C4-2B (cell line): Measurements from ENCODE around the gene HDAC10.

ENCODE experiments used
- H3K27ac ChIP-seq: fragments of 450-650 bp; 2 replicates; pipeline ENCODE4 v1.5.1; 2017
- ZFX ChIP-seq: fragments of 450-650 bp; IDR thresholded peaks from 2 replicates; pipeline ENCODE4 v1.6.1; 2017
- TF ChIP-seq, protein P1 (sequence below): fragments of 450-650 bp; conservative IDR thresholded peaks from 2 replicates; pipeline ENCODE4 v1.5.1; 2017; ENCODE audit warnings: mild to moderate bottlenecking

HDAC10 gene

DNA sequence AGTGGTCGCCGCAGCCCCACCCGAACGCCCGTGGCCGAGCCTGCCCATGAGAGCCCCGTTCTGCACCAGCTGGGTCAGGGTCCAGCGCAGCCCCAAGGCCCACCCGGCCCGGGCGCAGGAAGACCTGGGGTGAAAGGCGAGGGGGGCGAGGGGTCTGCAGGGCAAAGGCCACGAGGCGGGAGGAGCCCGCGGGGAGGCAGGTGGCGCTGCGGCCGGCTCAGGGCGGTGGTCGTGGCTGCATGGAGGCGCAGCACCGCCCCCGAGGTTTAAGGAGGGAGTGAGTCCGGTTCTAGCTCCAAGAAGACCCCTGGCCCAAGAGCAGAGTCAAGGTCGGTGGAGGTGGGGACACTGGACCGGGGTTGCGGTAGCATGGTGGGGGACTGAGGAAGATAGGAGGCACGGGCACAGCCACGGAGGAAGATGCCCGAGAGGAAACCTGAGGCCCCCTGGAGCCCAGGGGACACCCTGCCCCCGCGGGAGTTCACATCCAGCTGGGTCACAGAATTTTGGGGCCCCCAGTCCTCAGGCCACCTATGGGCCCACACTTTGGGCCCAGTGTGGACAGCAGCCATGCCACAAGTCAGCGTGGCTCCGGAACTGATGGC is 514 bp upstream of the HDAC10 start:
- TF ChIP-seq, protein P1, sequence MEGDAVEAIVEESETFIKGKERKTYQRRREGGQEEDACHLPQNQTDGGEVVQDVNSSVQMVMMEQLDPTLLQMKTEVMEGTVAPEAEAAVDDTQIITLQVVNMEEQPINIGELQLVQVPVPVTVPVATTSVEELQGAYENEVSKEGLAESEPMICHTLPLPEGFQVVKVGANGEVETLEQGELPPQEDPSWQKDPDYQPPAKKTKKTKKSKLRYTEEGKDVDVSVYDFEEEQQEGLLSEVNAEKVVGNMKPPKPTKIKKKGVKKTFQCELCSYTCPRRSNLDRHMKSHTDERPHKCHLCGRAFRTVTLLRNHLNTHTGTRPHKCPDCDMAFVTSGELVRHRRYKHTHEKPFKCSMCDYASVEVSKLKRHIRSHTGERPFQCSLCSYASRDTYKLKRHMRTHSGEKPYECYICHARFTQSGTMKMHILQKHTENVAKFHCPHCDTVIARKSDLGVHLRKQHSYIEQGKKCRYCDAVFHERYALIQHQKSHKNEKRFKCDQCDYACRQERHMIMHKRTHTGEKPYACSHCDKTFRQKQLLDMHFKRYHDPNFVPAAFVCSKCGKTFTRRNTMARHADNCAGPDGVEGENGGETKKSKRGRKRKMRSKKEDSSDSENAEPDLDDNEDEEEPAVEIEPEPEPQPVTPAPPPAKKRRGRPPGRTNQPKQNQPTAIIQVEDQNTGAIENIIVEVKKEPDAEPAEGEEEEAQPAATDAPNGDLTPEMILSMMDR: no peak
- TF ChIP-seq ZFX: no peak
- H3K27ac ChIP-seq: peak overlapping the region; percentile 88

DNA sequence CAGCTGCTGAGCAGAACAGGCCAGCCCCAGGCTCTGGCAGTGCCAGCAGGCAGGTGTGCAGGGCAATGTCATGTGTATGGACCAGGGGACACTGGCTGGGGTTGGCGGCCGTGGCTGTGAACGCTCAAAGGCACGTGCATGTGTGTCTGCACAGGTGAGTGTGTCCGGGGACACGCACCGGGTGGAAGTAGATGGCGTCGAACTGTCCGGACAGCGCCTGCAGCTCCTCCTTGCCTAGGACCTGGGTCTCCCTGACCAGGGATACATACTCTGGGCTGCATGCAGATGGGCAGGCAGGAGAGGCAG is 863 bp downstream of the HDAC10 start:
- H3K27ac ChIP-seq: peak overlapping the region; percentile 88
- TF ChIP-seq ZFX: no peak
- TF ChIP-seq, protein P1: no peak

DNA sequence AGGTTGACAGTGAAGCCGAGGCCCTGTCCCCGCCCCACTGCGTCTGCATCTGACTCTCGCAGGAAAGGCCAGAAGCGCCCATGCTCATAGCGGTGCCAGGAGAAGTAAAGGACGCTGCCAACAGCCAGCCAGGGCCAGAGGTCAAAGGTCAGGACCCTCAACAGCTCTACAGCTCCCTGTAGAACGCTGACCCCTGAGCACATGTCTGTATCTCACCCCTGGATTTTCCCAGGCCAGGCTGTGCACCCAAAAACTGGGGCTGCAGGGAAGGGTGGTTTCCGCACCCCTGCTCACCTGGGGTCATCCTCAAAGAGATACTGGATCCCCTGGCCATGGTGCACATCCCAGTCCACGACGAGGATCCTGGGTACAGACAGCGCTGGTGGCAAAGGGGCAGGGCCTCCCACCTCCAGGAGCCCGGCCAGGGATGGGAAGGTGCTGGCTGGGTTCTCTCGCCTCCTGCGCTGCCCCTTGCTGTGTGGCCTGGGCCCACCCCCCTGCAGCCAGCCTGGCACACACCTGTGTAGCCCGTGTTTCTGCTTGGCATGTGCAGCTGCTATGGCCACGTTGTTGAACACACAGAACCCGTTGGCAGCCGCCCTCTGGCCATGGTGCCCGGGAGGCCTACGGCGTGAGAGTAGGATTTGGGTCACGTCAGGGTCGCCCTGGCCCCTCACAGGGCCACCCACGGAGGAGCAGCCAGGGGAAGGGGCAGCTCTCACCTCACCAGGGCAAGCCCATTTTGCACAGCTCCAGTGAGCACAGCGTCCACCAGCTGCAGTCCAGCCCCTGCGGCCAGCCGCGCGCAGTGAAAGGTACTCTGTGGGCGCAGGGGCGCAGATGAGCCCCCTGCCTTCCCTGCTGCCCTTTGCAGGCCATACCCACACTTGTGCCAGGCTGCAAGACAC is 1.5 kb downstream of the HDAC10 start:
- H3K27ac ChIP-seq: peak overlapping the region; percentile 88
- TF ChIP-seq, protein P1: no peak
- no peak for TF ChIP-seq ZFX

DNA sequence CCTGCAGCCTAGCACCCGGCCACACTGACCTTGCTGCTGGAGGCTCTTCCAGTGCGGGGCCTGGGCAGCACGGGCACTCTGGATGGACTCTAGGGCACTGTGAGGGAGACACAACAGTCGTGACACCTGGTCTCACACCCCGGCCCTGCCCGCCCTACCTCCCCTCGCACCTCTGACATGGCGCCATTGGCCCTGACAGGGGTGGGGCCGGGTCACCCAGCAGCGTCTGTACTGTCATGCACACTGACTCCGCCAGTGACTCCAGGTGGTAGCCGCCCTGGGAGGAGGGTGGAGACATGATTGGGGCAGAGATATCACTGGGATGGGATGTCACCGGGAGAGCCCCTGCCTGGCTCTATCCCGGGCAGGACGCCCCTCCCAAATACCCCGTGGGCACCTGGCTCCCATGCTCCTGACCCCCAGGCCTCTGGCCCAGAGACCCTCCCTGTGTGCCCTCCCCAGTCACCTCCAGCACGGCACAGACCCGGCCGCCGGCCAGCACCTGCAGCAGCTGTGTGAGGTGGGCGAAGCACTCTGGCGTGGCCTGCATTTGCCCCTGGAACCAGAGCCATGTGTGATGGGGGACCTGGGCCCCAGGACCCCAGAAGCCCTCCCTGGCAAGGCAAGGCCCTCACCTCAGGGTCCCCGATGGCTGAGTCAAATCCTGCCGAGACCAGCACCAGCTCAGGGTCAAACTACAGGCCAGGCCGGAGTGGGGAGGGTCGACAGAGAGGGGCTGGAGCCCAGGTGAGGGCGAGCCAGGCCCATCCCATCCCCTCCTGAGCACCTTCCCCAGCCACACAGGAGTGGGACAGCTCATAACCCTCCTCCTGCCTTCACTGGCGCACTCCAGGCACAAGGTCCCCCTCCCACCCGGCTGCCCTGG is 2.6 kb downstream of the HDAC10 start:
- peak overlapping the region; percentile 3; the same call in 1 of the 2 replicates for H3K27ac ChIP-seq
- TF ChIP-seq ZFX: no peak
- TF ChIP-seq, protein P1: no peak

DNA sequence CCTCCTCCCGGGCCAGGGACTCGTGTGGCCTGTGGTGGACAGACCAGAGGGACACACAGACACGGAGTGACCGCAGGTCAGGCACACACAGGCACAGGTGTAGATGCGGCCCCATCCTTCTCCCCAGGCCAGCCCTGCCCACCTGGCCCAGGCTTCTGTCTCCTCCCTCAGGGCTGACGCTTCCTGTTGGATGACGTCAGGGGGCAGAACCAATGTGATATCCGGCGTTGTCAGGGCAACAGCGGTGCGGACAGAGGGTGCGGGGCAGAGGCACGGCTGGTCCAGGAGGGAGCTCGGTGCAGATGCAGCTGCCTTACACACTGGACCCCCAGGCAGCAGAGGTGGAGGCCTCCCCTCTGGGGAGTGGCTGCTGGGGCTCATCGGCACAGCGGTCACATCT is 3.3 kb downstream of the HDAC10 start:
- TF ChIP-seq, protein P1: no peak
- no peak for TF ChIP-seq ZFX
- peak overlapping the region; percentile 3; the same call in 1 of the 2 replicates for H3K27ac ChIP-seq

DNA sequence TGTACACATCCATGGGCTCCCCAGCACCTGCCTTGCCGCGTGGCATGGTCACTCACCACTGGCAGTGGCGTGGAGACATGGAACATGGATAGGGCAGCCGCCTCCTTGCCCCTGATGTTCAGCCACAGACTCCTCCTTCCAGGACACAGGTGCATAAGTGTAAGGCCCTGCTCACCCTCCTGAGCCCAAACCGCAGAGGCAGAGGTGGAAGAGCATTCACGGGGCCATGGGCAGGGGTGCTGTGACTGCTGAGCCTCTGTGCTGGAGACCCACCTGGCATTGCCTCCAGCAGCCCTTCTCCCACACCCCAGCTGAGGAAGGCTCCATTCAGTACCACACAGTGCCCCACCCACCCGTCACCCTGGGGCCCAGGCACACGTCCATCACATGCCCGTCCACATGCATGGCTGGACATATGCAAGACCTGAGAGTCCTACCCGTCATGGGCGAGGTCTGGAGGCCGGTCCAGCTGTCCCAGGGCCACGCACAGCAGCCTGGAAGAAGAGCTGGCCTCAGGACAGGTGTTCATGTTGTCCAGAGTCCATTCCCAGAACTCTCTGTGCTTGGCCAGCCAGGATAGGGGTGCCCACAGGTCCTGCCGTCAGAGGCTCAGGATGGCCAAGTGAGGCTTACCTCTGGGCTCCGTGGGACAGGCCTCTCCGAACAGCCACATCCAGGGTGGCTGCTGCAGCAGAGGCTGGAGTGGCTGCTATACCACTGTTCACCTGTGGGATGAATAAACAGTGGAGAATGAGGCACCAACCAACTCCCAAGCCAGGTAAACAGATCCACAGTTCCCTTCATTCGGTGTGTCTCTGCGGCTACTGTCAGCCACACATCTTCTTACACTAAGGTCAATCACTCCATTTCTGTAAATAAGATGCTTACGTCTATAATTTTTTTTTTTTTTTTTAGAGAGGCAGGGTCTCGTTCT is 4.6 kb downstream of the HDAC10 start:
- peak overlapping the region; percentile 84; the same call in 1 of the 2 replicates for H3K27ac ChIP-seq
- TF ChIP-seq, protein P1: no peak; the same call in 1 of the 2 replicates
- TF ChIP-seq ZFX: no peak
